ENCODE results near the gene SUGP2.

Gene SUGP2

DNA sequence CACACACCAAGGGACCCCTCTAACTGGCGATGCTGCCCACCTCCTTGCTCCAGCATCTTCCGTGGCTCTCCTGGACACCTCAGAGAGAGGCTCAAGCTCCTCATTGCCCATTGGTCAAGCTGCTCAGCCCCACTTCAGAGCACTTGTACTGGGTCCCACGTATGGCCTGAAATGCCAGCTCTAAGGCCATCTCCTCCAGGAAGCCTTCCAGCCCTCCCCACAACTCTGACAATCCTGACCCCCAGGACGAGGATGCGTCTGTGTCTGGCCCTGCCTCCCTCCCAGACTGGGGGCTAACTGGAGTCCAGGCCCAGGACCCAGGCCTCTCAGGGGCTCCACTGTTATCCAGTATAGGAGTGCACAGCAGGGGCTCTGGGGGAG is 84.4 kb downstream of the SUGP2 start:
- DNase-seq: no peak

DNA sequence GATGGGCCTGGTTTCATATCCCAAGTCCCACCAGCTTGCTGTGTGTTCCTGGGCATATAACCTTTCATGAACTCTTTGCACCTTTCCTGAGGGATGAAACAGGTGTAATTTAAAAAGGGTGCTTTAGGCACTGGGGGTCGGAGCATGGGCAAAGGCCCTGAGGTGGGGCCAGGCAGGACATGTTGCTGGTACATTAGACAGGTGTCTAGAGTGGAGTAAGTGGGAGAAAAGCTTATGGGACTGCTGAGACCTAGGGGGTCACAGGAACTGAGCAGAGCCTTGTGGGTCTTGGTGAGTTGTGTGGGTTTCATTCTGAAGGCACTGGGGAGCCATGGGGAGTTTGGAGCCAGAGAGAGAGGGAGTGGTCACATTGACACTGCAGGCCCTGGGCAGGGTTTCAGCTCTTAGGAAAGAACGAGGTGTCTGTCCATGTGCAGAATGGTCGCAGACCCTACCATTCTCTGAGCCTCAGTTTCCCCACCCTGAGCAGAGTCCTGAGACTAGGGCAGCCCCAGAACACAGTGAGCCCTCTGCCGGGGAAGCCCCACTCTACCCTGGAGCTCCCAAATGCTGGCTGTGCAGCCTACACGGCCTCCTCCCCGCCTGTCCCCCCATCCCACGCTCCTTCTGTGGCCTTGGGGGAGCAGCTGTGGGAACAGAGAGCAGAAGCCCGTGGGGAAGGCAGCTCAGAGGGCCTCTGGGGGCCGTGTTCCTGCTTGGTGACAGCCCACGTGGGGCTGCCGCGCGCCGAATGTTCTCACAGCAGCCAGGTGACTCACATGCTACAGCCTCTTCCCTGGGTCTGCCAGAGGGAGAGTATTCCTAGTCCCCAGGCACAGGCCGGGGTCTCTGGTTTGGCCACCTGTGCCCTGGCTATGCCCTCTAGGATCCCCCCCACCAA is 85.0 kb downstream of the SUGP2 start:
- no peak for DNase-seq

DNA sequence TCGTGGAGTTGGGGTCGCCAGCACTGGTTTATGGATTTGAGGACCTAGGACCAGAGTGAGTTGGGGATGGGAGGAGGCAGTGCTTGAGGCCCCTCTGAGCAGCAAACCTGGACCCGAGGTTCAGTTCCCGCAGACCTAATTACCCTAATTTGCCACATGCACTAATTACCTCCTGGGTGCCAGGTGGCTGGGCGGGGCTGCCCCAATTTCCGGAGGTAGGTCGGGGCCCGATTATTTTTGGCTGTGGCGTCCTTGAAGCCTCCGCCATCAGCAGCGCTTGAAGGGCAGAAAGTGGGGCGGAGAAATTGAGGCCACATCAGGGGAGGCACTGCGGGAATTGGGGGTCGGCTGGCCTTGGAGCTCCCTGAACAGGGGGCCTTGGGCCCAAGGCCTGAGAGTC is 86.4 kb downstream of the SUGP2 start:
- no peak for DNase-seq

DNA sequence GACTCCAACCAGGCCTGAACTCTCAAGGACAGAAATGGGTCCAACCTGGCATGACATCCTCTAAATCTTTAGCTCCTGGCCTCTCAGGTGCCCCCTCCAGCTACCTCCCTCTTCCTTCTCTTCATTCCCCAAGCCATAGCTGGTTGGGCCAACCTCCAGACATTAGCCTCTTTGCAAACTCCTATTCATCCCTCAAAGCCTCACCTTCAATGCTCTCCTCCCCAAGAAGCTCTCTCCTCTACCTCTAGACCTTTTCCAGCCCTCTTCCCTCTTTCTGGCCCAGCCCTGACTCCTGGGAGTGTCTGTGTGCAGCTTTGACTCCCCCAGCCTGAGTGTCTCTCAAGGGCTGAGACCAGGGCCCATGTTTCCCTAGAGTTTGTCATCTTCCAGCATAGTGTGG is 87.0 kb downstream of the SUGP2 start:
- no peak for DNase-seq

DNA sequence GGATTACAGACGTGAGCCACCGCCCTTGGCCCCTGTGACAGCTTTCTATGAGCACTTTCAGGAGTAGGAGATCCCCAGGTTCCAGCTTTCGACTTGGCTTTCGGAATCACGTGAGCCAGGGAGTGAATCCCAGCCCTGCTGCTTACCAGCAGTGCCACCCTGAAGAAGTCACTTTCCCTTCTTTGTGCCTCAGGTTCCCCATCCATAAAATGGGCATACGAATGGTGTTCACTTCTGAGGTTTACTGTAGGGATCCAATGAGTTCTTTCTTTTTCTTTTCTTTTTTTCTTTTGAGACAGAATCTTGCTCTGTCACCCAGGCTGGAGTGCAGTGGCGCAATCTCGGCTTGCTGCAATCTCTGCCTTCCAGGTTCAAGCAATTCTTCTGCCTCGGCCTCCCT is 88.0 kb downstream of the SUGP2 start:
- no peak for DNase-seq

DNA sequence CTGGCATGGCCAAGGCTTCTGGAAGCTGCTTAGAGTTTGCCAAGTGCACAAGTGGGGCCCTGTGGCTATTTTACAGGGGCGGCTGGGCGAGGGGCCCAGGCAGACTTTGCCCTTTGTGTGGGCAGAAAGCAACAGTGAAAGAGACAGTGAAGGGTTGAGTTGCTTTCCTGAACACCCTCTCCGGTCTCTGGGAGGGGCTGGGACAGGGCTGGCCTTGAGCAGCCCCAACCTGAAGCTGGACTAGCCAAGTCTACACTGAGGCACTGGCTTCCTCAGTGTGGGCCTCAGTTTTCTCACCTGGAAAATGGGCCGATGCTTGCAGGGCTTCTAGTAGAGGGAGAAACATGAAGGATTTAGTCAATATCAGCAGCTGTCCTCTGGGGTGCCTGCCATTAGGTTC is 89.9 kb downstream of the SUGP2 start:
- DNase-seq: no peak

DNA sequence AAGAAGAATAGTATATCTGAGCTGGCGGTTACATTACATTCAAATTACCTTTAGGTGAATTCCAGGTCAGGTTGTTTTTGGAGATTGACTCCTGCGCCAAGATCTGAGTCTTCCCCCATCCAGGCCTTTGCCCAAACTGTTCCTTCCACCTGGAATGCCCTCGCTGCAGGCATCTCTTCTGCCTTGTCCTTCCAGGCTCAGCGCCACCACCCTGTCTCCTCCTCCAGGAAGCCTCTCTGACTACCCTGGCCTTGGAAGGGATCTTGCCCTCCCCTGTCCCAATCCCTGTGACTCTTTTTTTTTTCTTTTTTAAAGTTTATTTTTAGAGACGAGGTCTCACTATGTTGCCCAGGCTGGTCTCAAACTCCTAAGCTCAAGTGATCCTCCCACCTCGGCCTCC is 90.6 kb downstream of the SUGP2 start:
- no peak for DNase-seq

DNA sequence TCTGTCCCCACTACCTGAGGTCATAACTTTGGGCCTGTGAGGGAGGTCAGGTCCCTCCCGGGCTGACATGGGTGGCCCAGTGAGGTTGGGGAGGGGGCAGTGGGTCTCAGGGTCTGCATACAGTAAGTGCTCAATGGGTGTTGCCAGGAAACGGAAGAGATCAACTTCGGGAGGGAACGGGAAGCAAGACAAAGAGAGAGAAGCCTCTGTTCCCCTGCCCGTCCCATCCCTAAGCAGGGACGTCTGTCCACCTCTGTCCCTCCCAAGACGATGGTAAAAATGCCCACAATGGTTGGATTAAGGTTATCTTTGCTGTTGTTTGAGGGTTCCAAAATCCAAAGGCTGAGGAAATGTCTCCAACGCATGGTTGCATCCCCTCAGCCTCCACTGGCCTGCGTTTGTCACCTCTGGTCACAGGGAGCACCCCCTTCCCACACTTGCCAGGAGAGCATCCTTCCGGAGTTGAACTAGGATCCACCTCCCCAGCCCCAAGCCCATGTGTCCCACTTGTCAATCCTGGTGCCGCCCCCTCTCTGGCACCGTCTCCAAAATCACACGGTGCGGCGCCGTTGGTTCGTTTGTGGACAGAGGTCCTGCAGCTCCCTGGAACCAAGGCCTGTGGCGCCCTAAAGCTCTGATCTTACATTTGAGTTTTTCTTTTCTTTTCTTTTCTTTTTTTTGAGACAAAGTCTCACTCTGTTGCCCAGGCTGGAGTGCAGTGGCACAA is 91.5 kb downstream of the SUGP2 start:
- no peak for DNase-seq
